HepG2 (cell line): ENCODE measurements around the gene METTL15. TPM values are rescaled to one million over a fixed set of nuclear protein-coding genes. Genes with fewer than 3 reads are reported as not detected.
"Not testable (repeated sequence)": the region's sequence is repeated elsewhere in the genome, so short reads cannot be mapped to it uniquely, and the experiment has no call there.

Experiments used
- ATAC-seq: fragments of 200-7000 bp; cut with Tn5 transposase; 3 replicates; pipeline ENCODE4 v1.9.1; 2020; ENCODE audit warnings: mild to moderate bottlenecking, moderate library complexity
- BruUV-seq: library from RNA; stranded (reverse); fragments of 400-500 nt; replicated peaks from 2 replicates; lab custom pipeline; 2021; lab: Mats Ljungman, UMichigan
- CTCF ChIA-PET: fragments of 300-600 bp; formaldehyde crosslinking; extraction: SDS; loops from one replicate; lab custom pipeline; 2021; ENCODE audit warnings: low total read pairs, inconsistent platforms, low intra/inter-chr PET ratio; lab: Yijun Ruan, JAX
- POLR2A ChIA-PET: fragments of 350-600 bp; sonication (Branson Sonifier 250); formaldehyde crosslinking; loops from one replicate; lab custom pipeline; 2020; ENCODE audit warnings: antibody characterized with exemption, inconsistent platforms; lab: Yijun Ruan, JAX
- DNase-seq: peaks from one replicate; pipeline ENCODE4 v3.0.0-alpha.2; 2015; ENCODE audit warnings: low spot score
- FAIRE-seq: peaks from 3 replicates; lab custom pipeline; 2011; peaks lifted over from hg19 to GRCh38; lab: Jason Lieb, UNC
- H2AFZ ChIP-seq: one replicate; pipeline ENCODE4 v1.6.1; 2011; ENCODE audit warnings: low read length, inconsistent platforms
- H3K27ac ChIP-seq: fragments of 300-600 bp; 3 replicates; pipeline ENCODE4 v1.8.0; 2011; ENCODE audit warnings: mixed run types, mild to moderate bottlenecking, mixed read lengths, low read length, inconsistent platforms; ENCODE audit not compliant: insufficient read depth; ENCODE audit errors: extremely low read length
- H3K27me3 ChIP-seq, 2 experiments: fragments of 200-600 bp in 1 of 2; 2 replicates in 1 of 2; 3 replicates in 1 of 2; pipeline versions ENCODE4 v1.6.0 to v1.8.0; 2011; ENCODE audit warnings: low read length in 2 of 2, mild to moderate bottlenecking in 2 of 2, moderate library complexity in 2 of 2, inconsistent platforms in 1 of 2; ENCODE audit not compliant: insufficient read depth in 2 of 2, control insufficient read depth in 1 of 2
- H3K36me3 ChIP-seq, 2 experiments: fragments of 200-600 bp in 1 of 2; replicated peaks in 1 of 2; 2 replicates in 1 of 2; 3 replicates in 1 of 2; pipeline versions ENCODE4 v1.5.1 to v1.8.0; 2011; ENCODE audit warnings: low read length in 2 of 2, inconsistent platforms in 1 of 2; ENCODE audit not compliant: insufficient read depth in 2 of 2, control insufficient read depth in 1 of 2
- H3K4me1 ChIP-seq: 2 replicates; pipeline ENCODE4 v1.5.1; 2012; ENCODE audit warnings: low read length, inconsistent platforms; ENCODE audit not compliant: insufficient read depth
- H3K4me2 ChIP-seq: 2 replicates; pipeline ENCODE4 v1.6.0; 2011; ENCODE audit warnings: low read depth, low read length, inconsistent platforms
- H3K4me3 ChIP-seq, 3 experiments: fragments of 200-600 bp in 1 of 3; sonication (generic), shearing (Covaris generic) in 1 of 3; replicated peaks in 1 of 3; 2 replicates each; pipeline ENCODE4 v1.5.1; 2011 to 2016; ENCODE audit warnings: low read length in 3 of 3, inconsistent platforms in 2 of 3, low read depth in 2 of 3, mild to moderate bottlenecking in 2 of 3, control low read depth in 1 of 3, mixed read lengths in 1 of 3; ENCODE audit not compliant: insufficient read depth in 1 of 3
- H3K79me2 ChIP-seq: one replicate; pipeline ENCODE4 v1.6.1; 2011; ENCODE audit warnings: low read length, inconsistent platforms; ENCODE audit not compliant: insufficient read depth
- H3K9ac ChIP-seq: 2 replicates; pipeline ENCODE4 v1.6.0; 2011; ENCODE audit warnings: mild to moderate bottlenecking, low read depth, low read length, inconsistent platforms; ENCODE audit not compliant: insufficient read depth
- H3K9me3 ChIP-seq: 2 replicates; pipeline ENCODE4 v1.5.1; 2012; ENCODE audit warnings: mild to moderate bottlenecking, low read length
- H4K20me1 ChIP-seq: 2 replicates; pipeline ENCODE4 v1.6.0; 2011; ENCODE audit warnings: inconsistent platforms, mild to moderate bottlenecking, low read length, moderate library complexity; ENCODE audit not compliant: insufficient read depth
- NR2C2 ChIP-seq: sonication (generic); formaldehyde crosslinking; IDR thresholded peaks from 2 replicates; pipeline ENCODE4 v1.4.0; 2020; ENCODE audit warnings: missing genetic modification reagents, mild to moderate bottlenecking, moderate library complexity, borderline replicate concordance
- YEATS4 ChIP-seq: sonication (generic); formaldehyde crosslinking; IDR thresholded peaks from 2 replicates; pipeline ENCODE4 v1.4.0; 2020; ENCODE audit warnings: missing genetic modification reagents, borderline replicate concordance
- WGBS: methylation state at CpG from one replicate; pipeline ENCODE4 v1.1.6; 2017; ENCODE audit warnings: low lambda C conversion rate; 5-methylcytosine and 5-hydroxymethylcytosine counted together
- in situ Hi-C: cut with HindIII; loops from 2 replicates; pipeline ENCODE4 v1.10.0; 2017; ENCODE audit warnings: low pct_unique_long_range_greater_than_20kb; ENCODE audit not compliant: extremely low pct_ligation_motif_present
- intact Hi-C: fragments of 100-400 bp; cut with micrococcal nuclease; formaldehyde crosslinking; loops from one replicate; pipeline ENCODE4 v1.10.0; 2022; ENCODE audit not compliant: unreplicated experiment
- polyA plus RNA-seq, 8 experiments: library from polyadenylated mRNA; depleted of rRNA in 3 of 8; stranded (reverse) in 7 of 8; unstranded in 1 of 8; fragments of >200 nt; fragmentation: Illumina TruSeq in 4 of 8; extraction: Trizol in 4 of 8; gene quantifications; 2 replicates each; pipeline versions ENCODE4 v1.2.1 to v1.2.3, GENCODE V29; 2011 to 2016; ENCODE audit warnings: low read depth in 4 of 8, missing spikeins in 1 of 8, mixed read lengths in 1 of 8; ENCODE audit not compliant: insufficient read depth in 1 of 8
- total RNA-seq, 5 experiments: library from RNA; depleted of rRNA; stranded (reverse); fragments of >200 nt; fragmentation: Illumina TruSeq; extraction: Trizol; gene quantifications; 2 replicates each; pipeline ENCODE4 v1.2.3, GENCODE V29; 2016; ENCODE audit warnings: low read depth in 1 of 5
- TF ChIP-seq, protein P1 (sequence below): IDR thresholded peaks from 2 replicates; pipeline ENCODE4 v1.6.1; 2012; ENCODE audit warnings: low read length, improper control_type of control experiment
- TF ChIP-seq, protein P2 (sequence below), 2 experiments: IDR thresholded peaks; 2 replicates each; pipeline ENCODE4 v1.6.1; 2011 to 2012; ENCODE audit warnings: low read length in 2 of 2, borderline replicate concordance in 1 of 2, low read depth in 1 of 2, mild to moderate bottlenecking in 1 of 2, moderate library complexity in 1 of 2

The METTL15 gene
- total and polyA plus RNA-seq, 2 of the 13 experiments (the other 11 are each of a cell fraction or from before 2014, with no cell fraction given): 6.5 to 14.0 TPM

DNA sequence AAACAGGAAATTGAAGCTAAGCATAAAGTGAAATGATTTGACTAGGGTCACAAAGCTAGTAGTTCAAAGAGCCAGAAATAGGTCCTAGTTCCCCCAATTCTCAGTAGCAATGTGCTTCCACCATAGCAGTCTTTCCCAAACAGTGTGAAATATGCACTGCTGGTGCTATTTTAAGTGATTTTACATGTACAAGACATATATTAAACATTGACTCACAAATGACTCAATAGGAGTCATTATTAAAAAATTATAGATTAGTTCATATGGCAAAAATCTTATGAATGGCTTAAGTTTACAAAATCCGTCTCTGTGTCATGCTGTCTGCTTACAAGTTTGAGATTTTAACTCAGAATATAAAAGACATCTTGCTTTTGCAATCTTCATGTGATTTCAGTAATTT lies 21.6 kb upstream of the METTL15 start (continued):
- TF ChIP-seq, protein P1, sequence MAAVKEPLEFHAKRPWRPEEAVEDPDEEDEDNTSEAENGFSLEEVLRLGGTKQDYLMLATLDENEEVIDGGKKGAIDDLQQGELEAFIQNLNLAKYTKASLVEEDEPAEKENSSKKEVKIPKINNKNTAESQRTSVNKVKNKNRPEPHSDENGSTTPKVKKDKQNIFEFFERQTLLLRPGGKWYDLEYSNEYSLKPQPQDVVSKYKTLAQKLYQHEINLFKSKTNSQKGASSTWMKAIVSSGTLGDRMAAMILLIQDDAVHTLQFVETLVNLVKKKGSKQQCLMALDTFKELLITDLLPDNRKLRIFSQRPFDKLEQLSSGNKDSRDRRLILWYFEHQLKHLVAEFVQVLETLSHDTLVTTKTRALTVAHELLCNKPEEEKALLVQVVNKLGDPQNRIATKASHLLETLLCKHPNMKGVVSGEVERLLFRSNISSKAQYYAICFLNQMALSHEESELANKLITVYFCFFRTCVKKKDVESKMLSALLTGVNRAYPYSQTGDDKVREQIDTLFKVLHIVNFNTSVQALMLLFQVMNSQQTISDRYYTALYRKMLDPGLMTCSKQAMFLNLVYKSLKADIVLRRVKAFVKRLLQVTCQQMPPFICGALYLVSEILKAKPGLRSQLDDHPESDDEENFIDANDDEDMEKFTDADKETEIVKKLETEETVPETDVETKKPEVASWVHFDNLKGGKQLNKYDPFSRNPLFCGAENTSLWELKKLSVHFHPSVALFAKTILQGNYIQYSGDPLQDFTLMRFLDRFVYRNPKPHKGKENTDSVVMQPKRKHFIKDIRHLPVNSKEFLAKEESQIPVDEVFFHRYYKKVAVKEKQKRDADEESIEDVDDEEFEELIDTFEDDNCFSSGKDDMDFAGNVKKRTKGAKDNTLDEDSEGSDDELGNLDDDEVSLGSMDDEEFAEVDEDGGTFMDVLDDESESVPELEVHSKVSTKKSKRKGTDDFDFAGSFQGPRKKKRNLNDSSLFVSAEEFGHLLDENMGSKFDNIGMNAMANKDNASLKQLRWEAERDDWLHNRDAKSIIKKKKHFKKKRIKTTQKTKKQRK: no peak
- no peak for TF ChIP-seq YEATS4 (CRISPR knock-in tag)
- TF ChIP-seq, protein P2, sequence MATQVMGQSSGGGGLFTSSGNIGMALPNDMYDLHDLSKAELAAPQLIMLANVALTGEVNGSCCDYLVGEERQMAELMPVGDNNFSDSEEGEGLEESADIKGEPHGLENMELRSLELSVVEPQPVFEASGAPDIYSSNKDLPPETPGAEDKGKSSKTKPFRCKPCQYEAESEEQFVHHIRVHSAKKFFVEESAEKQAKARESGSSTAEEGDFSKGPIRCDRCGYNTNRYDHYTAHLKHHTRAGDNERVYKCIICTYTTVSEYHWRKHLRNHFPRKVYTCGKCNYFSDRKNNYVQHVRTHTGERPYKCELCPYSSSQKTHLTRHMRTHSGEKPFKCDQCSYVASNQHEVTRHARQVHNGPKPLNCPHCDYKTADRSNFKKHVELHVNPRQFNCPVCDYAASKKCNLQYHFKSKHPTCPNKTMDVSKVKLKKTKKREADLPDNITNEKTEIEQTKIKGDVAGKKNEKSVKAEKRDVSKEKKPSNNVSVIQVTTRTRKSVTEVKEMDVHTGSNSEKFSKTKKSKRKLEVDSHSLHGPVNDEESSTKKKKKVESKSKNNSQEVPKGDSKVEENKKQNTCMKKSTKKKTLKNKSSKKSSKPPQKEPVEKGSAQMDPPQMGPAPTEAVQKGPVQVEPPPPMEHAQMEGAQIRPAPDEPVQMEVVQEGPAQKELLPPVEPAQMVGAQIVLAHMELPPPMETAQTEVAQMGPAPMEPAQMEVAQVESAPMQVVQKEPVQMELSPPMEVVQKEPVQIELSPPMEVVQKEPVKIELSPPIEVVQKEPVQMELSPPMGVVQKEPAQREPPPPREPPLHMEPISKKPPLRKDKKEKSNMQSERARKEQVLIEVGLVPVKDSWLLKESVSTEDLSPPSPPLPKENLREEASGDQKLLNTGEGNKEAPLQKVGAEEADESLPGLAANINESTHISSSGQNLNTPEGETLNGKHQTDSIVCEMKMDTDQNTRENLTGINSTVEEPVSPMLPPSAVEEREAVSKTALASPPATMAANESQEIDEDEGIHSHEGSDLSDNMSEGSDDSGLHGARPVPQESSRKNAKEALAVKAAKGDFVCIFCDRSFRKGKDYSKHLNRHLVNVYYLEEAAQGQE (IDR thresholded peaks at IDR 0.05; ENCODE audit: borderline replicate concordance in 1 of 2, low read depth in 1 of 2, low read length in 2 of 2): no peak
- TF ChIP-seq NR2C2: no peak
- TF ChIP-seq, all 625 proteins: peak for 0

DNA sequence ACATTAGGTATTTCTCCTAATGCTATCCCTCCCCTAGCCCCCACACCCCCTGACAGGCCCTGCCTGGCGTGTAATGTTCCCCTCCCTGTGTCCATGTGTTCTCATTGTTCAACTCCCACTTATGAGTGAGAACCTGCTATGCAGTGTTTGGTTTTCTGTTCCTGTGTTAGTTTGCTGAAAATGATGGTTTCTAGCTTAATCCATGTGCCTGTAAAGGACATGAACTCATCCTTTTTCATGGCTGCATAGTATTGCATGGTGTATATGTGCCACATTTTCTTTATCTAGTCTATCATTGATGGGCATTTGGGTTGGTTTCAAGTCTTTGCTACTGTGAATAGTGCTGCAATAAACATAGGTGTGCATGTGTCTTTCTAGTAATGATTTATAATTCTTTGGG lies 21.0 kb upstream of the METTL15 start:
- H3K4me2 ChIP-seq, H3K9ac ChIP-seq, intact Hi-C loops, H3K79me2 ChIP-seq, DNase-seq, FAIRE-seq, H2AFZ ChIP-seq, H3K4me3 ChIP-seq, H3K27ac ChIP-seq, H3K36me3 ChIP-seq, H3K27me3 ChIP-seq, ATAC-seq, H4K20me1 ChIP-seq, in situ Hi-C loops, POLR2A ChIA-PET, H3K4me1 ChIP-seq, H3K9me3 ChIP-seq, BruUV-seq, CTCF ChIA-PET: not testable (repeated sequence)
- 100% methylated on average over 1 of the region's 1 CpG for WGBS

DNA sequence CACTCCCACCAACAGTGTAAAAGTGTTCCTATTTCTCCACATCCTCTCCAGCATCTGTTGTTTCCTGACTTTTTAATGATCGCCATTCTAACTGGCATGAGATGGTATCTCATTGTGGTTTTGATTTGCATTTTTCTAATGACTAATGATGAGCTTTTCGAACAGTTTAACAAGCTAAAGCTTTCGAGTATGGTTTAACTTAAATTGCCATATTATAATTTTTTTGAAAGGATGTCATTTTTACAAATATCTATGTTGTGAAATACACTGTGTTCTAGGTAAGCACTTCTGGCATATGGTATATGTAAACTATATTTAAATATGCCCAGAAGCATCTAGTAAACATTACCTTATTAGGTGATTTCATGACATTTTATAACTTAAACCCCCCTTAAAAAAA lies 20.5 kb upstream of the METTL15 start:
- H3K79me2 ChIP-seq, intact Hi-C loops, H3K27me3 ChIP-seq, H3K4me1 ChIP-seq, ATAC-seq, DNase-seq, H3K9ac ChIP-seq, in situ Hi-C loops, H3K9me3 ChIP-seq, H3K27ac ChIP-seq, H3K4me2 ChIP-seq, FAIRE-seq, H2AFZ ChIP-seq, POLR2A ChIA-PET, BruUV-seq, H3K4me3 ChIP-seq, CTCF ChIA-PET, H4K20me1 ChIP-seq, H3K36me3 ChIP-seq: not testable (repeated sequence)
- WGBS: 94% methylated on average over 3 of the region's 3 CpGs
